Adrenal gland (tissue), 5 donors: ENCODE measurements around the gene CCNA1.

Experiments used
- CTCF ChIP-seq, 6 experiments: fragments of 450-650 bp in 4 of 6; fragments of 200-600 bp in 2 of 6; sonication (generic) in 1 of 6; IDR thresholded peaks; 1 replicate in 5 of 6; 2 replicates in 1 of 6; pipeline versions ENCODE4 v1.5.1 to v1.8.0; 2016 to 2021; ENCODE audit warnings: antibody characterized with exemption in 6 of 6, mild to moderate bottlenecking in 2 of 6, moderate library complexity in 1 of 6
- POLR2A ChIP-seq, 2 donors: fragments of 450-650 bp; IDR thresholded peaks; one replicate each; pipeline ENCODE4 v1.6.1; 2017; ENCODE audit warnings: antibody characterized with exemption in 2 of 2, mild to moderate bottlenecking in 2 of 2, moderate library complexity in 1 of 2
- donor health status: DM: no; HTN: no; CAD: no.

- no peak for TF ChIP-seq CTCF (IDR thresholded peaks at IDR 0.05)
- no peak for TF ChIP-seq POLR2A (IDR thresholded peaks at IDR 0.05)
Measured at GRCh38 chr13:36385489-36385888, 46.8 kb upstream of the CCNA1 start.
